NCI-H446 (cell line): ENCODE results near the gene OR51E2.

ENCODE experiments used
- DNase-seq, 2 experiments: peaks; one replicate each; lab custom pipeline; 2025; lab: John Stamatoyannopoulos, UW

The OR51E2 gene

DNA sequence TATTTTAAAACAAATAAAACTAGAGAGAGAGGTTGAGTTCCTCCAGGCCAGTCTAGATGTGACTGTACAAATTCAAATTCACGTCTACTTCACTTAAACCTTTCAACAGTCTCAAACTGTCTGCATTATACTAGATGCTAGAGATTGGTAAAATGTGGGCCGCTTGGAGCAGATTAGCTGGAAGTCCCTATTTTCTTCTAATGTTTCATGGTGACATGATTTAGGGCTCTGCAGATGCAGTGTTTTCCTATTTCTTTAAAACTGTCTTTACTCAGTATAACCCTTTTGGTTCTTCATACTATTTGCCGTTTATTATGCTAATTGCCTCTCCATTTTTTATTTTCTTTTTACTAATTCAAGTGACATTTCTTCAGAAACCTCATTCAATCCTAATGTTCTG, 33.5 kb downstream of the OR51E2 start:
- no peak for DNase-seq

DNA sequence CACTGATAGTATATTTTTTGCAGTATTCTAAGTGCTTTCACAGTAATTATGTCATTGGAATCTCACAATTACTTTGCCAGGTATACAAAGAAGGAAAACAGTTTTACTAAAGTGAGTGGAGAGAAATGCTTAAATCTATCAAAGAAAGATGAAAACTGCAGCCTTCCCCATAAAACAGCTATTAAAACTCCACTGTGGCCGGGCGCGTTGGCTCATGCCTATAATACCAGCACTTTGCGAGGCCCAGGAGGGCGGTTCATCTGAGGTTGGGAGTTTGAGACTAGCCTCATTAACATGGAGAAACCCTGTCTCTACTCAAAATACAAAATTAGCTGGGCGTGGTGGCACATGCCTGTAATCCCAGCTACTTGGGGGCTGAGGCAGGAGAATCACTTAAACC, 34.8 kb downstream of the OR51E2 start:
- no peak for DNase-seq

DNA sequence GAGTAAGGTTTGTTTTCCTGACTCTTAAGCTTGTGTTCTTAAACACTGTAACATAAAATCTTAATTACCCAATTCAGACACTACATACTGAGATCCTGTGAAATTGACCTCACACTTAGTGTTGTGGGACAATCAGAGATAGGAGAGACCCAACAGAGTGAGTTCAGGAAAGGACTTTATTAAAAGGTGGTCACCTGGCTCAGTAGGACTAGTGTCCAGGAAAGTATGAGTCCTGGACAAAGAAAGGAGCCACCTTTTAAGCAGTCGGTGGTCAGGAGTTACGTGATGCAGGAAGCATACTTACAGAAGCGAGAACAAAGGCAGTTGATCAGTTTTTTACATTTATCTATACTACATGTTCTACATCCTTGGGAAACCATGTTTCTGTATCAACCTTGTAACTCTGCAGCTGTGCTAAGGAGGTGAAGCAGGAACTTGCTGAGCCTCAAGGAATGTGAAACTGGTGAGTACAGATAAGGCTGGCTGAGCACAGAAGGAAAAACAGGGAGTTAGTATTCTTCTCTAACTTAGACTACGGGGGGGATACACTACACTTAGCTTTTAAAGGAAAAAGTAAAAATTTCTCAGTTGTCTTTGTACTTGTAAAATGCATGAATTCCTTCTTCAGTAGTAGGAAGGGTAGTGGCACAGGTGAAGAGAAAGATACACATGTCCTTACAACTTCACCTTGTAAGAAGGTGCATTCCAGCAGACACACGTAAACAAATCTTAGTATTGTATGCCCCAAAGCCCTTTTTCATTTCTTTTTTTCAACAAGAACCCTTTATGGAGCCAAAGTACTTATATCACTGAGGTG, 38.8 kb downstream of the OR51E2 start:
- no peak for DNase-seq

DNA sequence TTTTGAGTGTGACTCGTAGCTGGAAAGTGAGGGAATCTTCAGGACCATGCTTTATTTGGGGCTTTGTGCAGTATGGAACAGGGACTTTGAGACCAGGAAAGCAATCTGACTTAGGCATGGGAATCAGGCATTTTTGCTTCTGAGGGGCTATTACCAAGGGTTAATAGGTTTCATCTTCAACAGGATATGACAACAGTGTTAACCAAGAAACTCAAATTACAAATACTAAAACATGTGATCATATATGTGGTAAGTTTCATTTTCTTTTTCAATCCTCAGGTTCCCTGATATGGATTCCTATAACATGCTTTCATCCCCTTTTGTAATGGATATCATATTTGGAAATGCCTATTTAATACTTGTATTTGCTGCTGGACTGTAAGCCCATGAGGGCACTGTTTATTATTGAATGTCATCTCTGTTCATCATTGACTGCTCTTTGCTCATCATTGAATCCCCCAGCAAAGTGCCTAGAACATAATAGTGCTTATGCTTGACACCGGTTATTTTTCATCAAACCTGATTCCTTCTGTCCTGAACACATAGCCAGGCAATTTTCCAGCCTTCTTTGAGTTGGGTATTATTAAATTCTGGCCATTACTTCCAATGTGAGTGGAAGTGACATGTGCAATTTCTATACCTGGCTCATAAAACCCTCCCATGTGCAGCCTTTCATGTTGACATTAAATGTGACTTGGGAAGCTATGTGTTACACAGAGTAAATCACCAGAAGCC, 42.9 kb downstream of the OR51E2 start:
- no peak for DNase-seq

DNA sequence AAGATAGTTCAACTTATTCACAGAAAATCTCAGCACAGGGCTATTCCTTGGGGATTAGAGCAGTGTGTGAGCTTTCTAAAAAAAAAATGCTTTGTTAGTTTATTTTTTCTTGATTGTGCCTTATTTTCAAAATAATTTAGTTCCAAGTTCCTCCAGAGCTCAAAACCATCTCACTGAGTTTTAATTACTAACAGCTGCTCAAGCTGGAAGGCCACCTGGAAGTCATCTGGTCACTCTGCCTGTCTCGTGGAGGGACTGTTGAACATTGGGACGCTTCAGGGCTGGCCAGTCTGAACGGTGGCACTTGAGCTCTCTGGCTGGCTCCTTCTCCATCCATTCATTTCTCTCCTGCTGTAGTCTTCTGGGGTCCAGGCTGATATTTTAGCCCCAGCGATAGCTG, 49.9 kb downstream of the OR51E2 start:
- no peak for DNase-seq

DNA sequence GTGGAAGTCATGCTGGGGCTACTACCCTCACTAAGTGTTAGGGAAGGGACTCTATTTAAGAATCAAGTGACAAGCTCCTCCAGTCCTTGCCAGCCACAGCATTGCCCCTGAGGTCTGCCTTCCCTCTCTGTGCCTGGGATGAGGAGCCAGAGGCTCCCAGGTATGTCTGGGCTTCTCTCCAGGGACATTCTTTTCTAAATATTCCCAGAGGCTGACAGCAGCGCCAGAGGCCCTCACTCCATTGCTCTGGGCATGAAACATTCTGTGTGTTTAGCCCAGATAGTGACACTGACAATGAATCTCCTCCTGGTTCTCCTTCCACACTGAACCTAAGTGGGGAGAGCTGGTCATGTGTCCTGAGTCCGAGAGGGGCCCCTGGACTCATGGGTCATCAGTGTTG, 51.7 kb downstream of the OR51E2 start:
- no peak for DNase-seq

DNA sequence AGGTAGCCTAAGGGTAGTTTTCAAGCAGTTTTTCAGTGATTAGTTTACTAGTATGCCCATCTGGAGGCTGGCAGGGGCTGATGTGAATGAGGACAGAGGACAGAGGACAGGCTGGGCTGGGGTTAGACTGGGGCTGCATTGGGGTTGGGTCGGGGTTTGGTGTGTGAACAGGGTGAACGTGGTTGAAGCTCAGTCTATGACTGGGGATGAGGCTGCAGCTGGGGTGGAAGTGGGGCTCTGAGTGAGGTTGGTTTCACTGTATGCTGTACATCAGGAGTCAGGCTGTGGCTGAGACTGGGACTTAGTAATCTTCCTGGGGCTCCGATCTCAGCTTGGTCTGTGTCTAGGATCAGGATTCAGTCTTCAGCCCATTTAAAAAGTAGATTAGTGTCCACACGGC, 53.4 kb downstream of the OR51E2 start:
- no peak for DNase-seq

DNA sequence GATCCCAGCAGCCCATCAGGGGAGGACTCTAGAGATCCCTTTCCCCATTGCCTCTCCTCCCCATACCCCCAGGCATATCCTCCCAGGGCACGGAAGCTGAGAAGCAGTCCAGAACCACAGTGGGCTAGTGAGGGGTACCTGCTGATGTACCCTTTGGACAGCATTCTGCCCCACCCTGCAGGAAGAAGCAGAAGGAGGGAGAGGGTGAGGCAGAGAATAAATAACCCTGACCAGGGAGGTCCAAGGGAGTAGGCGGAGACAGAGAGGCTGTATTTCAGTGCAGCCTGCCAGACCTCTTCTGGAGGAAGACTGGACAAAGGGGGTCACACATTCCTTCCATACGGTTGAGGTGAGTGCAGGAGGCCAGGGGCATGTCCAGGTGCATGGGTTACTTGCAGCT, 54.0 kb downstream of the OR51E2 start, which contains the start of gene OR51E1:
TSS of gene OR51E1 (plus strand) at position 301 of the 400 bp plus-strand sequence. CDS start 8,545 bp downstream, outside the sequence.
- DNase-seq = no peak

DNA sequence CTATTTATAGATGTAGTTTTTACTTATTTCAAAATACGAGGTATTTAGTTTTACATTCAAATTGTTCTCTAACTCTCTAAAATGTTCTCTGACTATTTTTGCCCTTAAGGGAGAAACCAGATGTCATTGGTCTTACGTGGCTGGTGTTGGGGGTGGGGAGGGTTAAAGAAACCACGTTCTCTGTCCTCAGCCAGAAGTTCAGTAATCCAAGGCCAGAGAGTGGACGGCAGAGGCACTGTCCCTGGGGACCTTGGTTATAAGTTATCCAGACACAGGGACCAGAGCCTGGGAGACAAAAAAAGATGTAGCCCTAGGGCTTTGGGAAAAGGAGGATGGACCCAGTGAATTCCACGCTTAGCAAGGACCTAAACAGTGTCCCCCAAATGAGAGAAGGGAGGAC, 54.6 kb downstream of the OR51E2 start:
- no peak for DNase-seq

DNA sequence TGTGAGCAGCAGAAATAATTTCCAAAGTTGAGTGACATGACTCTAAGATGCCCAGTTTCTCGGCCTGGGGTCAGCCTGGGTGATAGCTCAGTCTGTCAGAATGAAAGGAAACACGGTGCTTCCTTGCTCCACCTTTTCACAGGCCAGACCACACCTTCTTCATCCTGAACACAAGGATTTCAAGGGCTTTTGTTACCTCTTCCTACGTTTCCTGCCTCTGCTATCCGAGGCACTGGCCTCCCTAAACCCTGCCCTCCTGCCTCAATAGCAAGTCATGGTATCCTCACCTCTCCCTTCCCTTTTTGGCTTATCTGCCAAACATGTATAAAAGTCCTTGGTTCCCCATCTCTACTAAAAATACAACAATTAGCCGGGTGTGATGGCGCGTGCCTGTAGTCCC, 55.6 kb downstream of the OR51E2 start:
- no peak for DNase-seq

DNA sequence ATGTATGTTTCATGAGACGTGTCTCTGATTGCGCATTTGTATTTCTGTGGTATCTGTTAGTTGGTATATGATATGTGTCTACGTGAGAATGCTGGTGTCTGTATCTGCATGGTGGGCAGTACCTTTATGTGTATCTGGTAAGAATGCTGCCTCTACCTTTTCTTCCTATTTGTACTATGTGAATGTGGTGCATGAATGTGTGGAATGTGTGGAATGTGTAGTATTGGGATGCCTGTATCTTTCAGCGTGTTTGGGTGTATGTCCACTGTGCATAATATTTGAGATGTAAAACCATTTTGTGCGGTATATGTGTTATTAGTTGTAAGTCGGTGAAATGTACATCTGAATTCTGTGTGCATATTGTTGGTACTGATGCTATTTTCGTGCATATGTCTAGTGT, 56.2 kb downstream of the OR51E2 start:
- DNase-seq = no peak

DNA sequence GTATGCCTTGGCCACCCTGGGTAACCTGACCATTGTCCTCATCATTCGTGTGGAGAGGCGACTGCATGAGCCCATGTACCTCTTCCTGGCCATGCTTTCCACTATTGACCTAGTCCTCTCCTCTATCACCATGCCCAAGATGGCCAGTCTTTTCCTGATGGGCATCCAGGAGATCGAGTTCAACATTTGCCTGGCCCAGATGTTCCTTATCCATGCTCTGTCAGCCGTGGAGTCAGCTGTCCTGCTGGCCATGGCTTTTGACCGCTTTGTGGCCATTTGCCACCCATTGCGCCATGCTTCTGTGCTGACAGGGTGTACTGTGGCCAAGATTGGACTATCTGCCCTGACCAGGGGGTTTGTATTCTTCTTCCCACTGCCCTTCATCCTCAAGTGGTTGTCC, 57.7 kb downstream of the OR51E2 start:
- DNase-seq = no peak

DNA sequence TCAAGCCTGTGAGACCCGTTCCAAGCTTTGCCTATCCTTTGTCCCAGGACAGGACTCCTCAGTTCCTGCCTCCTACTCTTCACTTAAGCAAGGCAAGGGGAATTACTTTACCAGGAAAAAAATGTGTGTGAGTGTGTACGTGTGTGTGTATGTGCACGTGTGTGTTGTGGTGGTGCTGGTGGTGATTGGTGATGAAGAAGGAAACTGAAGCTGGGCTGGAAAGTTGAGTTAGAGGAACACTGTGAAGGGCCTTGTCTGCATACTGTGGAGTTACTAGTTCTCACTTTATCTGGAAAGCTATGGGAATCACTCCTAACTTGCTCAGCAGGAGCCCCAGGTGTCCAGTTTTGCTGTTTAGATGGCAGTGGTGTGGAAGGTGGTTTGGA, 60.0 kb downstream of the OR51E2 start:
- no peak for DNase-seq

DNA sequence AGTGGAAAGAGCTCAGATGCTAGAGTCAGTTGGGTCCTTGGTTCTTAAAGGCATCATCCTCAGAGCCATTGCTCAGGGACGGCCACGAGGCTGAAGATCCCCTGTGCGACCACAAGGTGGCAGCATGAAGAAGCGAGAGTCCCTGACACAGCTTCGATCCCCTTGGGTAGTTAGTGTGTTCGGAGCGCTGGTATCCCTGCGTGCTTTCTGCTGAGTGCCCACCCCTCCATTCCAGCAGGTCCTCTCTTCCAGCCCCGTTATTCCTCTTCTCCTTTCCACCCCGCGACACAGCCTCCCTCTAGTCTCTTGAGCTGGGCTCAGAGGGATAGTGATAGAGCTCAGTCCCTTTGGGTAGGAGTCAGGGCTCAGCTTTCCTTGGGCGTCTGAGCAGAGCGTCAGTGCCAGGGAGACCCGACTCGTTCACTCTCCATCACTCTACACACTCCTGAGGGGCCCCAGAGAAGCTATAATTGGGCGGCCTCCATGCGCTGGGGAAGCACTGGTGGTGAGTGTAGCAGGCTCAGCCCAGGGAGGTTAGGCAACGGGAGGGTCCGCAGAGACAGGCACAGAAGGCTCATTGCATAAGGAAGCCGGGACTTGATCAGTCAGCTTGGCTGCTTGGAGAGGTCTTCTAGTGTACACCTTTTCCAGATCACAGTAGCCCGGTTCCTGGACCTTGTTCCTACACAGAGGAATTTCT, 60.5 kb downstream of the OR51E2 start, which contains the start of gene OR51D1:
TSS of gene OR51D1 (plus strand) at position 516 of the 700 bp plus-strand sequence. CDS start 2,314 bp downstream, outside the sequence.
- peak; percentile 53 to 79 for DNase-seq

DNA sequence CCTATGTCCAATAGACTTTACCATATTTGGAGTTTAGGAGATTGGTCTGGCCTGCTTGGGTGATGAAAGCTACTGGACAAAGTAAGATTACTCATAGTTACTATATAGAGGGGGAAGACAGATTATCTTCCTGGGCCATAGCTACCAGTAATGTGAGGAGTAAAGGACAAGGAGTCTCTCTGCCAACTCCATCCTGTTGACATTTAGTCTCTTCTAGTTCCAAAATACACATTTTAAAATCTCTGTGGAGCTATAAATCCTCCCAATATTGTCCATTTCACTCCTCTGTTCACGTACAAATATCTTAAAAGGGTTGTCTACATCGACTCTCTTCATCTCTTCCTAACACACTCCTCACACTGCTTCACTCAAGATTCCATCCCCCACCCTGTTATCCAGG, 61.5 kb downstream of the OR51E2 start:
- DNase-seq = no peak
